Vagina (tissue), 2 donors: ENCODE data around the gene ACP7.

ENCODE experiments used
- CTCF ChIP-seq, 3 experiments: fragments of 450-650 bp in 2 of 3; fragments of 200-600 bp in 1 of 3; sonication (generic) in 1 of 3; IDR thresholded peaks; one replicate each; pipeline ENCODE4 v1.5.1; 2017 to 2019; ENCODE audit warnings: antibody characterized with exemption in 3 of 3, mild to moderate bottlenecking in 2 of 3, moderate library complexity in 2 of 3
- POLR2A ChIP-seq, 2 donors: fragments of 450-650 bp; IDR thresholded peaks; one replicate each; pipeline ENCODE4 v1.6.1; 2017; ENCODE audit warnings: antibody characterized with exemption in 2 of 2, mild to moderate bottlenecking in 2 of 2, moderate library complexity in 2 of 2

GRCh38 chr19:39142630-39143029 is 58.5 kb downstream of the ACP7 start:
- no peak for TF ChIP-seq CTCF (IDR thresholded peaks at IDR 0.05)
- TF ChIP-seq POLR2A (IDR thresholded peaks at IDR 0.05): no peak
